HepG2 (cell line): ENCODE measurements around the gene LRPAP1. TPM values are rescaled to one million over a fixed set of nuclear protein-coding genes. Genes with fewer than 3 reads are reported as not detected.
"Not testable (repeated sequence)": the region's sequence is repeated elsewhere in the genome, so short reads cannot be mapped to it uniquely, and the experiment has no call there.

Experiments used
- ATAC-seq: fragments of 200-7000 bp; cut with Tn5 transposase; 3 replicates; pipeline ENCODE4 v1.9.1; 2020; ENCODE audit warnings: mild to moderate bottlenecking, moderate library complexity
- BruUV-seq: library from RNA; stranded (reverse); fragments of 400-500 nt; replicated peaks from 2 replicates; lab custom pipeline; 2021; lab: Mats Ljungman, UMichigan
- CTCF ChIA-PET: fragments of 300-600 bp; formaldehyde crosslinking; extraction: SDS; loops from one replicate; lab custom pipeline; 2021; ENCODE audit warnings: low total read pairs, inconsistent platforms, low intra/inter-chr PET ratio; lab: Yijun Ruan, JAX
- POLR2A ChIA-PET: fragments of 350-600 bp; sonication (Branson Sonifier 250); formaldehyde crosslinking; loops from one replicate; lab custom pipeline; 2020; ENCODE audit warnings: antibody characterized with exemption, inconsistent platforms; lab: Yijun Ruan, JAX
- DNase-seq: peaks from one replicate; pipeline ENCODE4 v3.0.0-alpha.2; 2015; ENCODE audit warnings: low spot score
- FAIRE-seq: peaks from 3 replicates; lab custom pipeline; 2011; peaks lifted over from hg19 to GRCh38; lab: Jason Lieb, UNC
- H2AFZ ChIP-seq: one replicate; pipeline ENCODE4 v1.6.1; 2011; ENCODE audit warnings: low read length, inconsistent platforms
- H3K27ac ChIP-seq: fragments of 300-600 bp; 3 replicates; pipeline ENCODE4 v1.8.0; 2011; ENCODE audit warnings: mixed run types, mild to moderate bottlenecking, mixed read lengths, low read length, inconsistent platforms; ENCODE audit not compliant: insufficient read depth; ENCODE audit errors: extremely low read length
- H3K27me3 ChIP-seq, 2 experiments: fragments of 200-600 bp in 1 of 2; 2 replicates in 1 of 2; 3 replicates in 1 of 2; pipeline versions ENCODE4 v1.6.0 to v1.8.0; 2011; ENCODE audit warnings: low read length in 2 of 2, mild to moderate bottlenecking in 2 of 2, moderate library complexity in 2 of 2, inconsistent platforms in 1 of 2; ENCODE audit not compliant: insufficient read depth in 2 of 2, control insufficient read depth in 1 of 2
- H3K36me3 ChIP-seq, 2 experiments: fragments of 200-600 bp in 1 of 2; replicated peaks in 1 of 2; 2 replicates in 1 of 2; 3 replicates in 1 of 2; pipeline versions ENCODE4 v1.5.1 to v1.8.0; 2011; ENCODE audit warnings: low read length in 2 of 2, inconsistent platforms in 1 of 2; ENCODE audit not compliant: insufficient read depth in 2 of 2, control insufficient read depth in 1 of 2
- H3K4me1 ChIP-seq: 2 replicates; pipeline ENCODE4 v1.5.1; 2012; ENCODE audit warnings: low read length, inconsistent platforms; ENCODE audit not compliant: insufficient read depth
- H3K4me2 ChIP-seq: 2 replicates; pipeline ENCODE4 v1.6.0; 2011; ENCODE audit warnings: low read depth, low read length, inconsistent platforms
- H3K4me3 ChIP-seq, 3 experiments: fragments of 200-600 bp in 1 of 3; sonication (generic), shearing (Covaris generic) in 1 of 3; replicated peaks in 1 of 3; 2 replicates each; pipeline ENCODE4 v1.5.1; 2011 to 2016; ENCODE audit warnings: low read length in 3 of 3, inconsistent platforms in 2 of 3, low read depth in 2 of 3, mild to moderate bottlenecking in 2 of 3, control low read depth in 1 of 3, mixed read lengths in 1 of 3; ENCODE audit not compliant: insufficient read depth in 1 of 3
- H3K79me2 ChIP-seq: one replicate; pipeline ENCODE4 v1.6.1; 2011; ENCODE audit warnings: low read length, inconsistent platforms; ENCODE audit not compliant: insufficient read depth
- H3K9ac ChIP-seq: 2 replicates; pipeline ENCODE4 v1.6.0; 2011; ENCODE audit warnings: mild to moderate bottlenecking, low read depth, low read length, inconsistent platforms; ENCODE audit not compliant: insufficient read depth
- H3K9me3 ChIP-seq: 2 replicates; pipeline ENCODE4 v1.5.1; 2012; ENCODE audit warnings: mild to moderate bottlenecking, low read length
- H4K20me1 ChIP-seq: 2 replicates; pipeline ENCODE4 v1.6.0; 2011; ENCODE audit warnings: inconsistent platforms, mild to moderate bottlenecking, low read length, moderate library complexity; ENCODE audit not compliant: insufficient read depth
- ATF4 ChIP-seq, 2 experiments: fragments of 450-650 bp in 1 of 2; sonication (generic) in 1 of 2; formaldehyde crosslinking; IDR thresholded peaks; 2 replicates each; pipeline versions ENCODE4 v1.5.0 to v1.8.0; 2020 to 2022; ENCODE audit warnings: mild to moderate bottlenecking in 1 of 2, missing genetic modification reagents in 1 of 2
- CCDC6 ChIP-seq: sonication (generic); formaldehyde crosslinking; IDR thresholded peaks from 2 replicates; pipeline ENCODE4 v1.8.1; 2022; ENCODE audit warnings: mild to moderate bottlenecking, missing genetic modification reagents, moderate library complexity
- EP300 ChIP-seq, 3 experiments: sonication (generic) in 1 of 3; formaldehyde crosslinking in 1 of 3; IDR thresholded peaks; 2 replicates each; pipeline versions ENCODE4 v1.5.1 to v1.6.1; 2011 to 2020; ENCODE audit warnings: low read depth in 2 of 3, low read length in 2 of 3, borderline replicate concordance in 1 of 3, improper control_type of control experiment in 1 of 3, mild to moderate bottlenecking in 1 of 3, missing genetic modification reagents in 1 of 3, moderate library complexity in 1 of 3
- FOXO1 ChIP-seq: sonication (generic); formaldehyde crosslinking; IDR thresholded peaks from 2 replicates; pipeline ENCODE4 v1.4.0; 2020; ENCODE audit warnings: missing genetic modification reagents
- FOXP1 ChIP-seq, 2 experiments: fragments of 450-650 bp in 1 of 2; IDR thresholded peaks; 2 replicates each; pipeline ENCODE4 v1.6.1; 2017 to 2018; ENCODE audit warnings: antibody characterized with exemption in 1 of 2
- KDM6A ChIP-seq: IDR thresholded peaks from 2 replicates; pipeline ENCODE4 v1.6.1; 2016; ENCODE audit warnings: low read depth
- LCORL ChIP-seq, 2 experiments: fragments of 450-650 bp in 1 of 2; sonication (generic) in 1 of 2; formaldehyde crosslinking in 1 of 2; IDR thresholded peaks; 2 replicates each; pipeline versions ENCODE4 v1.5.0 to v1.6.1; 2017 to 2020; ENCODE audit warnings: antibody characterized with exemption in 1 of 2, missing genetic modification reagents in 1 of 2
- POGK ChIP-seq: sonication (generic); formaldehyde crosslinking; conservative IDR thresholded peaks from 2 replicates; pipeline ENCODE4 v1.8.0; 2022; ENCODE audit warnings: mild to moderate bottlenecking, moderate library complexity, missing genetic modification reagents
- RARA ChIP-seq: IDR thresholded peaks from 2 replicates; pipeline ENCODE4 v1.6.1; 2016; ENCODE audit warnings: missing genetic modification reagents, missing compliant biosample characterization
- SKIL ChIP-seq: sonication (generic); formaldehyde crosslinking; IDR thresholded peaks from 2 replicates; pipeline ENCODE4 v1.8.0; 2022; ENCODE audit warnings: missing genetic modification reagents, mild to moderate bottlenecking, moderate library complexity, borderline replicate concordance
- SMAD3 ChIP-seq: sonication (generic); formaldehyde crosslinking; IDR thresholded peaks from 2 replicates; pipeline ENCODE4 v1.4.0; 2020; ENCODE audit warnings: missing genetic modification reagents
- SOX13 ChIP-seq, 3 experiments: fragments of 450-650 bp in 1 of 3; sonication (generic) in 1 of 3; formaldehyde crosslinking in 1 of 3; IDR thresholded peaks in 2 of 3; conservative IDR thresholded peaks in 1 of 3; 2 replicates each; pipeline versions ENCODE4 v1.5.0 to v1.6.1; 2016 to 2020; ENCODE audit warnings: antibody characterized with exemption in 1 of 3, mild to moderate bottlenecking in 1 of 3, missing compliant biosample characterization in 1 of 3, missing genetic modification reagents in 1 of 3, moderate library complexity in 1 of 3
- TBX2 ChIP-seq: sonication (generic); formaldehyde crosslinking; IDR thresholded peaks from 2 replicates; pipeline ENCODE4 v1.5.0; 2020; ENCODE audit warnings: missing genetic modification reagents, mild to moderate bottlenecking, borderline replicate concordance
- TEAD3 ChIP-seq: optimal IDR thresholded peaks from 2 replicates; pipeline ENCODE3; 2016; ENCODE audit warnings: borderline replicate concordance
- ZNF350 ChIP-seq: sonication (generic); formaldehyde crosslinking; IDR thresholded peaks from 2 replicates; pipeline ENCODE4 v1.4.0; 2020; ENCODE audit warnings: mild to moderate bottlenecking, low read depth, missing genetic modification reagents, borderline replicate concordance
- WGBS: methylation state at CpG from one replicate; pipeline ENCODE4 v1.1.6; 2017; ENCODE audit warnings: low lambda C conversion rate; 5-methylcytosine and 5-hydroxymethylcytosine counted together
- in situ Hi-C: cut with HindIII; loops from 2 replicates; pipeline ENCODE4 v1.10.0; 2017; ENCODE audit warnings: low pct_unique_long_range_greater_than_20kb; ENCODE audit not compliant: extremely low pct_ligation_motif_present
- intact Hi-C: fragments of 100-400 bp; cut with micrococcal nuclease; formaldehyde crosslinking; loops from one replicate; pipeline ENCODE4 v1.10.0; 2022; ENCODE audit not compliant: unreplicated experiment
- polyA plus RNA-seq, 8 experiments: library from polyadenylated mRNA; depleted of rRNA in 3 of 8; stranded (reverse) in 7 of 8; unstranded in 1 of 8; fragments of >200 nt; fragmentation: Illumina TruSeq in 4 of 8; extraction: Trizol in 4 of 8; gene quantifications; 2 replicates each; pipeline versions ENCODE4 v1.2.1 to v1.2.3, GENCODE V29; 2011 to 2016; ENCODE audit warnings: low read depth in 4 of 8, missing spikeins in 1 of 8, mixed read lengths in 1 of 8; ENCODE audit not compliant: insufficient read depth in 1 of 8
- total RNA-seq, 5 experiments: library from RNA; depleted of rRNA; stranded (reverse); fragments of >200 nt; fragmentation: Illumina TruSeq; extraction: Trizol; gene quantifications; 2 replicates each; pipeline ENCODE4 v1.2.3, GENCODE V29; 2016; ENCODE audit warnings: low read depth in 1 of 5
- TF ChIP-seq, protein P1 (sequence below): sonication (generic); IDR thresholded peaks from 2 replicates; pipeline ENCODE4 v1.6.1; 2016; ENCODE audit warnings: low read depth, borderline replicate concordance

LRPAP1 gene
- total and polyA plus RNA-seq, 2 of the 13 experiments (the other 11 are each of a cell fraction or from before 2014, with no cell fraction given), result 153 to 191 TPM

- H3K36me3 ChIP-seq; CTCF ChIA-PET; H4K20me1 ChIP-seq; H2AFZ ChIP-seq; POLR2A ChIA-PET; H3K9me3 ChIP-seq; intact Hi-C loops; H3K27ac ChIP-seq; H3K79me2 ChIP-seq; H3K27me3 ChIP-seq; in situ Hi-C loops; H3K9ac ChIP-seq; BruUV-seq; TF ChIP-seq FOXP1 (IDR thresholded peaks at IDR 0.05); LCORL (IDR thresholded peaks at IDR 0.05); EP300 (CRISPR knock-in tag; IDR thresholded peaks at IDR 0.05; ENCODE audit: borderline replicate concordance): not testable (repeated sequence)
- 3% methylated on average over 6 of the region's 9 CpGs for WGBS
- peak; percentile 75 for ATAC-seq
- peak; percentile 34 for FAIRE-seq
- peak overlapping the region; percentile 73 for H3K4me2 ChIP-seq
- H3K4me3 ChIP-seq, result peak overlapping the region in 1 of 3 experiments; percentile 41; a peak in 1 of 6 replicates
- DNase-seq, result peak; percentile 72
- H3K4me1 ChIP-seq, result peaks cover 43% of the 10 kb centered on the region
- TF ChIP-seq TEAD3 (peak; percentile 66), ZNF350 (CRISPR knock-in tag) (0 out of 2 replicates have a peak, but pooled peaks have one; percentile 27), SOX13 (IDR thresholded peaks at IDR 0.05) (peak; percentile 57; the same call in 1 of the 2 replicates), SOX13 (CRISPR knock-in tag; conservative IDR thresholded peaks at IDR 0.05 in 1 of 2, IDR thresholded peaks at IDR 0.05 in 1 of 2) (peak in 1 of 2 experiments; percentile 72; a peak in 2 of 4 replicates), TBX2 (CRISPR knock-in tag) (peak; percentile 62; the same call in 1 of the 2 replicates), FOXP1 (CRISPR knock-in tag; IDR thresholded peaks at IDR 0.05) (peak; percentile 49; the same call in 1 of the 2 replicates), POGK (CRISPR knock-in tag) (peak; percentile 60; the same call in 1 of the 2 replicates), KDM6A (CRISPR knock-in tag) (peak; percentile 33; the same call in 1 of the 2 replicates), CCDC6 (CRISPR knock-in tag) (0 out of 2 replicates have a peak, but pooled peaks have one; percentile 32), ATF4 (CRISPR knock-in tag; IDR thresholded peaks at IDR 0.05) (0 out of 4 replicates have a peak, but pooled peaks of 1 of the 2 experiments have one; percentile 33), SKIL (CRISPR knock-in tag) (peak; percentile 84), LCORL (CRISPR knock-in tag; IDR thresholded peaks at IDR 0.05) (peak; percentile 62; the same call in 1 of the 2 replicates), SMAD3 (CRISPR knock-in tag) (0 out of 2 replicates have a peak, but pooled peaks have one; percentile 41), EP300 (IDR thresholded peaks at IDR 0.05; ENCODE audit: low read depth in 2 of 2, low read length in 2 of 2) (0 out of 4 replicates have a peak, but pooled peaks of 1 of the 2 experiments have one; percentile 13), FOXO1 (CRISPR knock-in tag) (peak; percentile 36; the same call in 1 of the 2 replicates), RARA (CRISPR knock-in tag) (peak; percentile 93)
- TF ChIP-seq, protein P1, sequence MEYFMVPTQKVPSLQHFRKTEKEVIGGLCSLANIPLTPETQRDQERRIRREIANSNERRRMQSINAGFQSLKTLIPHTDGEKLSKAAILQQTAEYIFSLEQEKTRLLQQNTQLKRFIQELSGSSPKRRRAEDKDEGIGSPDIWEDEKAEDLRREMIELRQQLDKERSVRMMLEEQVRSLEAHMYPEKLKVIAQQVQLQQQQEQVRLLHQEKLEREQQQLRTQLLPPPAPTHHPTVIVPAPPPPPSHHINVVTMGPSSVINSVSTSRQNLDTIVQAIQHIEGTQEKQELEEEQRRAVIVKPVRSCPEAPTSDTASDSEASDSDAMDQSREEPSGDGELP, result peak; percentile 49; the same call in 1 of the 2 replicates
Measured at GRCh38 chr4:3557088-3557492, 24.9 kb upstream of the LRPAP1 start.
